Stomach smooth muscle (tissue), 2 donors: ENCODE results near the gene GCGR.

ENCODE experiments used
- H3K27ac ChIP-seq: one replicate; pipeline ENCODE4 v1.7.0; 2013; ENCODE audit warnings: mild to moderate bottlenecking, low read length, inconsistent platforms
- H3K27me3 ChIP-seq, 2 donors: one replicate each; pipeline ENCODE4 v1.7.0; 2013; ENCODE audit warnings: low read length in 2 of 2; ENCODE audit not compliant: insufficient read depth in 2 of 2, control insufficient read depth in 1 of 2
- H3K36me3 ChIP-seq, 2 donors: one replicate each; pipeline ENCODE4 v1.7.0; 2013; ENCODE audit warnings: low read length in 2 of 2; ENCODE audit not compliant: control insufficient read depth in 2 of 2, insufficient read depth in 2 of 2
- H3K4me1 ChIP-seq: one replicate; pipeline ENCODE4 v1.7.0; 2013; ENCODE audit warnings: low read length; ENCODE audit not compliant: control insufficient read depth, insufficient read depth
- H3K4me3 ChIP-seq, 2 donors: one replicate each; pipeline ENCODE4 v1.7.0; 2013; ENCODE audit warnings: low read length in 2 of 2
- H3K9ac ChIP-seq, 2 donors: one replicate each; pipeline ENCODE4 v1.7.0; 2013; ENCODE audit warnings: low read length in 2 of 2, mild to moderate bottlenecking in 1 of 2
- H3K9me3 ChIP-seq, 2 donors: one replicate each; pipeline ENCODE4 v1.7.0; 2013; ENCODE audit warnings: low read length in 2 of 2; ENCODE audit not compliant: control insufficient read depth in 2 of 2
- donor health status: healthy.
- donor health status: Pancreatic carcinoma.

GCGR gene

GRCh38 chr17:81813371-81813684 is 9.4 kb downstream of the GCGR start:
- Histone ChIP-seq H3K4me3 (no peak overlapping the region), H3K4me1 (no peaks in the 10 kb centered on the region), H3K9ac (no peak overlapping the region), H3K27ac (no peak overlapping the region), H3K27me3 (peaks cover 21 to 35% of the 10 kb centered on the region in 2 donors), H3K36me3 (no peaks in the 10 kb centered on the region), H3K9me3 (no peaks in the 10 kb centered on the region)

DNA sequence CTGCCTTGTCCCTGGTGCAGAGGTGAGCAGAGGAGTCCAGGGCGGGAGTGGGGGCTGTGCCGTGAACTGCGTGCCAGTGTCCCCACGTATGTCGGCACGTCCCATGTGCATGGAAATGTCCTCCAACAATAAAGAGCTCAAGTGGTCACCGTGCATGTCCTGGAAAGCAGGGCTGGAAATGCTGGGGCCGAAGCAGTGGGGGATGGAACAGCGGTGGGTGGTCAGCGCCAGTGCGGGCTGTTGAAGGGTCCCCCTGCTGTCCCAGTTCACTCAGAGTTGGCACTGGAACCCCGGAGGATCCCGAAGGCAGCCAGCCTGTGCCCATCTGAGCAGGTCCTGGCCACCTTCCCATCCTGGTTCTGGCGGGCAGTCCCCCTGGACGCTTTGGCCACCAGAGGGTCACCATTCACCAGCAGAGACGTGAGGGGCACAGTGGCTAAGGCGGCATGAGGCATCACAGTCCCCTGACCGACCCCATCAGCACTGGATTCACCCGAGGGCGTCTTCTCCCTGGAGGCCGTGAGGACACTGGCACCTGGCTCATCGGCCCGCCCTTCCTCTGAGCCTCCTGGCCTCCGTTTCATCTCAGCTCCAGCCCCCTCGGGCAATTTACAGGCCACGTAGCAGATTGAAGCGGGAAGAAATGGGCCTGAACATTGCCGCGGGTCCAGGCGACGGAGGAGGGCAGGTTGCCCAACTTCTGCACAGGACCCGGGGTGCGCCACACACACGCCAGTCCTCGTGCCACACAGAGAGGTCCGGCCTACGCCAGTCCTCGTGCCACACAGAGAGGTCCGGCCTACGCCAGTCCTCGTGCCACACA is 10.1 kb downstream of the GCGR start:
- no peak overlapping the region for H3K9ac ChIP-seq
- no peak overlapping the region for H3K27ac ChIP-seq
- no peaks in the 10 kb centered on the region for H3K36me3 ChIP-seq
- H3K4me3 ChIP-seq = no peak overlapping the region
- H3K4me1 ChIP-seq = no peaks in the 10 kb centered on the region
- peaks cover 21 to 35% of the 10 kb centered on the region in 2 donors for H3K27me3 ChIP-seq
- no peaks in the 10 kb centered on the region for H3K9me3 ChIP-seq

DNA sequence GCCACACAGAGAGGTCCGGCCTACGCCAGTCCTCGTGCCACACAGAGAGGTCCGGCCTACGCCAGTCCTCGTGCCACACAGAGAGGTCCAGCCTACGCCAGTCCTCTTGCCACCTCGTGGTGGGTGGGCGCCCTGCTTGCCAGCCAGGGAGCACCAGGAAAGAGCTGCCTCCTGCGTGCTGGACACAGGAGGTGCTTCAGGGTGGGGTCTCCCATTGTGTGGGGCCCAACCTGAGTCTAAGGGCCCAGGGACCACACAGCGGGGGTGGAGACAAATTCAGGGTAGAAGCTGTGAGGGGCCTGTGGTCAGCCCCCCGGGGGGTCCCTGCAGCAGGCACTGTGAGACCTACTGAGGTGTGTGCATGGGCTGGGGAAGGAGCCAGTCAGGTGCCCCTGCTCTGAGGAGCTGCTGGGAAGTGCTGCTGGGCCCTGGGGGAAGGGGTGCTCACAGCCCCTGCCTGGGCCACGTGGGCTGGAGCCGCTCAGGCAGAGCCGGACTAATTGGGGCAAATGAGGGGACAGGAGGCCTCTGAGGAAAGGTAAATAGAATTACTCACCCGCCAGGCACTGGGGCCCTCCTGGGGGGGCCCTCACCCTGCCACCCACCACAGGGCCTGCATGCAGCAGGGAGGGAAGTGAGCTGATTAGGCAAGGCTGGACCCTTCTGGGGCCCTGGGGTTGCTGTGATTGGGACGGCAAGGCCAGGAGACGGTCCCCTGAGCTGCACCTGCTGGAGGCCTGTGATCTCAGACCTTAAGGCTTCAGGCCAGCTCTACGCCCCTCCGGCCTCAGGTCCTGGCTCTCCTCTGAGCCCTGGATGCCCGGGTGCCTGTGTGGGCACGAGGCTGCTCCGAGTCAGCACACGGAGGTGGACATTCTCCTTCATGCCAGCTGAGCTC is 11.0 kb downstream of the GCGR start:
- H3K27me3 ChIP-seq = peaks cover 26 to 30% of the 10 kb centered on the region in 2 donors
- no peak overlapping the region for H3K4me3 ChIP-seq
- no peak overlapping the region for H3K27ac ChIP-seq
- no peaks in the 10 kb centered on the region for H3K4me1 ChIP-seq
- no peaks in the 10 kb centered on the region for H3K36me3 ChIP-seq
- no peaks in the 10 kb centered on the region for H3K9me3 ChIP-seq
- H3K9ac ChIP-seq = no peak overlapping the region

GRCh38 chr17:81815646-81815986 is 11.7 kb downstream of the GCGR start:
- Histone ChIP-seq H3K4me3 (no peak overlapping the region), H3K9ac (no peak overlapping the region), H3K9me3 (no peaks in the 10 kb centered on the region), H3K27ac (no peak overlapping the region), H3K4me1 (no peaks in the 10 kb centered on the region), H3K36me3 (no peaks in the 10 kb centered on the region), H3K27me3 (peaks cover 22 to 24% of the 10 kb centered on the region in 2 donors)

- Histone ChIP-seq H3K27me3 (peaks cover 8 to 14% of the 10 kb centered on the region in 2 donors), H3K9me3 (no peaks in the 10 kb centered on the region), H3K27ac (no peak overlapping the region), H3K4me1 (peaks cover 14% of the 10 kb centered on the region), H3K9ac (no peak overlapping the region), H3K4me3 (no peak overlapping the region), H3K36me3 (no peaks in the 10 kb centered on the region)
Measured at GRCh38 chr17:81817758-81818147, 13.8 kb downstream of the GCGR start.

GRCh38 chr17:81819708-81820107 is 15.8 kb downstream of the GCGR start:
- no peaks in the 10 kb centered on the region for H3K9me3 ChIP-seq
- H3K36me3 ChIP-seq = peaks cover 0 to 8% of the 10 kb centered on the region in 2 donors
- H3K9ac ChIP-seq = no peak overlapping the region
- no peak overlapping the region for H3K27ac ChIP-seq
- H3K27me3 ChIP-seq = peaks cover 7 to 8% of the 10 kb centered on the region in 2 donors
- H3K4me3 ChIP-seq = no peak overlapping the region
- peaks cover 14% of the 10 kb centered on the region for H3K4me1 ChIP-seq

- Histone ChIP-seq H3K9ac (no peak overlapping the region), H3K36me3 (peaks cover 0 to 8% of the 10 kb centered on the region in 2 donors), H3K4me3 (peak overlapping the region in 1 of 2 donors; percentile 52), H3K27ac (peak overlapping the region; percentile 84), H3K27me3 (peaks cover 7% of the 10 kb centered on the region in 2 donors), H3K9me3 (no peaks in the 10 kb centered on the region), H3K4me1 (peaks cover 18% of the 10 kb centered on the region)
Measured at GRCh38 chr17:81821147-81821546, 17.2 kb downstream of the GCGR start.

DNA sequence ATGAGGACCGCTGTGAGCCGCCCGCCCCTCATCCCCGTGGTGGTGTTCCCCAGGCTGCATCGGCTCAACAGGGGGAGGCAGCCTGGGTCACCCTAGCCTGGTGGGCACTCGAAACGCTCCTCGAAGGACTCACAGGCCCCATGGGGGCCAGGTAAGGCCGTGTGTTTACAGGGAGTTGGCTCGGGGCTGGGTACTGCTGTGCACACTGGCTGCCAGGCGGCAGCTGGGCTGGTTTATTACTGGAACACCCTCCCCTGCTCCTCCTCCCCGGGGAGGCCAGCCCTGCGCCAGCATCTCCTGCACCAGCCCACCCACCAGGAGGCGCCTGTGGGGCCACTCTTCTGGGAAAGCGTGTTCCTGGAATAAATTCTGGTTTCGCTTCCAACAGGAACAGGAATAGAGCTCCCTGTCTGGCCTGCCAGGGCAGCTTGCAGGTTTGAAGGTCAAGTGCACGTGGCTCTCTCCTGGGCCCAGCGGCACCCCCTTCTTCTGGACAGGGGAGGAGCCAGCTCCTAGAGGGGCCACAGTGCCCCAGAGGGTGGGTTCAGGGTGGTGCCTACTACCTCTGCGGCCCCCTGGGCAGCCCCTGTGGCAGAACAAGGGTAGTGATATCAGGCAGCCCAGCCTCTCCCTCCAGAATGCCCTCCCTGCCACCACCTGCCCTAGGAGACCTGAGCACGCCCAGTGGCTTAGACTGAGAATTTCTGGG is 17.8 kb downstream of the GCGR start:
- Histone ChIP-seq H3K36me3 (peaks cover 0 to 8% of the 10 kb centered on the region in 2 donors), H3K27ac (peak overlapping the region; percentile 84), H3K9me3 (no peaks in the 10 kb centered on the region), H3K4me3 (peak overlapping the region in 1 of 2 donors; percentile 52), H3K4me1 (peaks cover 18% of the 10 kb centered on the region), H3K27me3 (peaks cover 5 to 7% of the 10 kb centered on the region in 2 donors), H3K9ac (peak overlapping the region; percentile 55 to 57)

DNA sequence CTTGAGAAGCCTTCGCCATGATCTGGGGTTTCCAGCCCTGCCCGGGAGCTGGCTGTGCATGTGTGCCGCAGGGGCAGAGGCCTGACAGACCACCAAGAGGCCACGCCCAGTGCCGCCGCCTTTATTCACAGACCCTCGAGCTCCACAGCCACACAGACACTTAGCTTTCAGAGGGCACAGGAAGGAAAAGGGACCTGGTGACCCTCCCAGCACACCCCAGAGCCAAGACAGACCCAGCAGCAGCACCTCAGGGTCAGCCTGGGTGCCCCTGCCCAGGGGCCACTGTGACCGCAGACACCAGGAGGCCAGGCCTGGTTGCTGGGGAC is 18.3 kb downstream of the GCGR start:
- H3K36me3 ChIP-seq = peaks cover 0 to 8% of the 10 kb centered on the region in 2 donors

GRCh38 chr17:81822996-81823819 is 19.3 kb downstream of the GCGR start:
- H3K27me3 ChIP-seq = peaks cover 4 to 5% of the 10 kb centered on the region in 2 donors
- no peak overlapping the region for H3K4me3 ChIP-seq
- H3K36me3 ChIP-seq = peaks cover 0 to 8% of the 10 kb centered on the region in 2 donors
- peak overlapping the region; percentile 84 for H3K27ac ChIP-seq
- H3K9ac ChIP-seq = no peak overlapping the region
- no peaks in the 10 kb centered on the region for H3K9me3 ChIP-seq
- H3K4me1 ChIP-seq = peaks cover 18% of the 10 kb centered on the region

More for the DNA sequence above, 18.3 kb downstream of the GCGR start:
- Histone ChIP-seq H3K4me1 (peaks cover 18% of the 10 kb centered on the region), H3K27me3 (peaks cover 5 to 7% of the 10 kb centered on the region in 2 donors), H3K4me3 (no peak overlapping the region), H3K9me3 (no peaks in the 10 kb centered on the region), H3K27ac (peak overlapping the region; percentile 84), H3K9ac (peak overlapping the region; percentile 55 to 57)
